Activated CD4-positive, CD25-positive, alpha-beta regulatory T cell treated with anti-CD3 and anti-CD28 coated beads, Interleukin-2, amount 50 U/mL, for 24 hours (primary cell): ENCODE results near the gene MUC22.

ENCODE experiments used
- ATAC-seq, 2 donors: fragments of 150-1000 bp; cut with Tn5 transposase; one replicate each; pipeline ENCODE4 v1.10.0; 2021; ENCODE audit warnings: mild to moderate bottlenecking in 1 of 2, moderate library complexity in 1 of 2

MUC22 gene

GRCh38 chr6:31081872-31082271, 71.6 kb downstream of the MUC22 start:
- ATAC-seq: no peak

- no peak for ATAC-seq
Observed at GRCh38 chr6:31083742-31084354, 73.6 kb downstream of the MUC22 start.
